Epithelial cell of proximal tubule (primary cell): Measurements from ENCODE around the gene ASRGL1. TPM values are rescaled to one million over a fixed set of nuclear protein-coding genes. Genes with fewer than 3 reads are reported as not detected.

Experiments
- DNase-seq: peaks from one replicate; pipeline ENCODE4 v3.0.0-alpha.2; 2011; ENCODE audit warnings: low read depth
- H3K4me3 ChIP-seq: 2 replicates; pipeline ENCODE4 v1.5.1; 2011; ENCODE audit warnings: low read depth, mild to moderate bottlenecking, low read length
- total RNA-seq: library from RNA; depleted of rRNA; stranded (reverse); fragments of >200 nt; gene quantifications from 2 replicates; pipeline ENCODE4 v1.2.3, GENCODE V29; 2015
- TF ChIP-seq, protein P1 (sequence below): conservative IDR thresholded peaks from 2 replicates; pipeline ENCODE4 v1.5.1; 2012; ENCODE audit warnings: low read depth, mild to moderate bottlenecking, low read length

ASRGL1 gene
- total RNA-seq, 1 donor from 2014 or later, result 19.7 TPM

DNA sequence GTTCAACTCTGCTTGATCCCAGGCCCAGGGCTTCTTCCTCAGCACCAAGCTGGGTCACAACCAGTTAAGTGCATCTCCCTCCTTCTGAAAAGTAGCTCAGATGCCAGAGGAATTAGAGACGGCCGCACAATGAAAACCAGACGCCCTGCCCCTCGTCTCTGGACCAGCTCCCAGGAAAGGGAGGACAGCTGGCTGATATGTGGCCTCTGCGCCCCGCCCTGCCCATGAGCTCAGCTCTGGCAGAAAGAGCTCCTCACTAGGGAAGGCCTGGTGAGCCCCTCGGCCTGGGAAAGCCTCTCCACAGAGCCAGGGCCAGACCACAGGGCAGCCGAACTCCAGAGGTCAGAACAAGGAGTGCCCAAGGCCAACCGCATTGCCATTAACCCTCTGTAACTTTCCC lies 63.5 kb downstream of the ASRGL1 start:
- TF ChIP-seq, protein P1, sequence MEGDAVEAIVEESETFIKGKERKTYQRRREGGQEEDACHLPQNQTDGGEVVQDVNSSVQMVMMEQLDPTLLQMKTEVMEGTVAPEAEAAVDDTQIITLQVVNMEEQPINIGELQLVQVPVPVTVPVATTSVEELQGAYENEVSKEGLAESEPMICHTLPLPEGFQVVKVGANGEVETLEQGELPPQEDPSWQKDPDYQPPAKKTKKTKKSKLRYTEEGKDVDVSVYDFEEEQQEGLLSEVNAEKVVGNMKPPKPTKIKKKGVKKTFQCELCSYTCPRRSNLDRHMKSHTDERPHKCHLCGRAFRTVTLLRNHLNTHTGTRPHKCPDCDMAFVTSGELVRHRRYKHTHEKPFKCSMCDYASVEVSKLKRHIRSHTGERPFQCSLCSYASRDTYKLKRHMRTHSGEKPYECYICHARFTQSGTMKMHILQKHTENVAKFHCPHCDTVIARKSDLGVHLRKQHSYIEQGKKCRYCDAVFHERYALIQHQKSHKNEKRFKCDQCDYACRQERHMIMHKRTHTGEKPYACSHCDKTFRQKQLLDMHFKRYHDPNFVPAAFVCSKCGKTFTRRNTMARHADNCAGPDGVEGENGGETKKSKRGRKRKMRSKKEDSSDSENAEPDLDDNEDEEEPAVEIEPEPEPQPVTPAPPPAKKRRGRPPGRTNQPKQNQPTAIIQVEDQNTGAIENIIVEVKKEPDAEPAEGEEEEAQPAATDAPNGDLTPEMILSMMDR, result no peak
- H3K4me3 ChIP-seq, result no peak overlapping the region
- no peak for DNase-seq

DNA sequence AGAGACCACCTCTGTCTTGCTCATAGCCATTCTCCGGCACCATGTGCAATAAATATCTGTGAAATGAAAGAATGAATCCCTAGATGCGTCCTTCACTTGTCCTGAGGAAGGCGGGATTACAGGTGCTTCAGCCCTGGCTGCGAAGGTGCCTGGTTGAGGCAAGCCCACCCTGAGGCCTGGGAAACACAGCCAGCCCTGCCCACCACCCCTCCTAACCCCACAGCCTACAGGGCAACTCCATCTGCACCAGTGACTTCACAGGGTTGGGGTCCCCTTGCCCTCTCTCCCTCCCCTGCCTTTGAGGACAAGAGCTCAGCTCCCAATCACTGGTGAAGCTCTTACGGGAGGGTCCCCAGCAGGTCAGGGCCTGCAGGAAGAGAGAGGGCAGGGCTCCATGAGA lies 64.1 kb downstream of the ASRGL1 start:
- H3K4me3 ChIP-seq, result no peak overlapping the region
- DNase-seq, result no peak
- TF ChIP-seq, protein P1, result no peak

DNA sequence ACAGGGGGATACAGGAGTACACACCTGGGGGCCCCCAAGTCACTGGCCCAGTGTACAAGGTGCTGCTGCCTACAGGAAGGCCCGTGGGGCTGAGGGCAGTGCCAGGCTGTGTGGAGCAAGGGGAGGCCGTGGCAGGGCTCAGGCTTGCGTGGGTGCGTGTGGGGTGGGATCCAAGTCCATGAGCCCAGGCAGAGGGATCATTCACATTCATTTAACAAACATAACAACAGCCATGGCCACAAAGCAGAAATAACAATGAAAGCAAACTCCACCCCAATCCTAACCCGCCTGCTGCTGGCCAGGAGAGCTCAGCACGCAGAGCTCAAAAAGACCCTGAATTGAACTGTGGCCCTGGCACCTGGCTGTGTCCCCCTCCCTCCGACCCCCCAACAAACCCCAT lies 64.6 kb downstream of the ASRGL1 start:
- H3K4me3 ChIP-seq, result no peak overlapping the region
- TF ChIP-seq, protein P1, result no peak
- no peak for DNase-seq

DNA sequence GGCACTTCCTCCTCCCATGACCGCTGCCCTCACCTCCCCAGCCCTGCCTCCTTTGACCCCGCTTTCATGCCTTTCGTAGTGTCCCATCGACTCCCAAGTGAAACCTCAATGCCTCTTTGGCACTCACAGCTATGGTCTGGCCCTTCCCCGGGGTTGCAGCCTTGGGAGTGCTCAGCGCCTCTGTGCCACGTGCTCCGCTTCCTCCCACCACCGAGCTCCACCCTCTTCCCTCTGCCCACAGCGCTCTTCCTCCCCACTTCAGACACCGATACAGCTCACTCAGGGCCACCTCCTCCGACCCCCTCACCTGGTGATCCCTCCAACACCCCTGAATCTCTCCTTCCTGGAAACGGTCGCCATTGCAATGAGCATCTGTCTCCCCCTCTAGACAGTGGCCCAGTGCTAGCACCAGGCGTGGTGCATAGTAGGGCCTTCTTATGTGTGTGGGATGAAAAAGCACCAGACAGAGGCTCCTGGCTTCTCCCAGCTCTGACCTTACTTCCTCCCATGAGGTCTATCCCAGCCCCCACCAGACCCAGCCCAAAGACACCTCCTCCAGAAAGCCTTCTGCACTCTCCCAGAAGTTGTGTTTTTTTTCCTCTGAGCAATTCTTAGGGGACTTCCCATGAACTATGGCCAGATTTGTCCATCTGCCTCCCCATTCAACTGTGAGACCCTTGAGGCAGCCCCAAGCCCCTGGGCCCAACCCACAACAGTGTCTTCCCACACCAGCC lies 65.1 kb downstream of the ASRGL1 start:
- no peak overlapping the region for H3K4me3 ChIP-seq
- TF ChIP-seq, protein P1, result no peak
- no peak for DNase-seq

DNA sequence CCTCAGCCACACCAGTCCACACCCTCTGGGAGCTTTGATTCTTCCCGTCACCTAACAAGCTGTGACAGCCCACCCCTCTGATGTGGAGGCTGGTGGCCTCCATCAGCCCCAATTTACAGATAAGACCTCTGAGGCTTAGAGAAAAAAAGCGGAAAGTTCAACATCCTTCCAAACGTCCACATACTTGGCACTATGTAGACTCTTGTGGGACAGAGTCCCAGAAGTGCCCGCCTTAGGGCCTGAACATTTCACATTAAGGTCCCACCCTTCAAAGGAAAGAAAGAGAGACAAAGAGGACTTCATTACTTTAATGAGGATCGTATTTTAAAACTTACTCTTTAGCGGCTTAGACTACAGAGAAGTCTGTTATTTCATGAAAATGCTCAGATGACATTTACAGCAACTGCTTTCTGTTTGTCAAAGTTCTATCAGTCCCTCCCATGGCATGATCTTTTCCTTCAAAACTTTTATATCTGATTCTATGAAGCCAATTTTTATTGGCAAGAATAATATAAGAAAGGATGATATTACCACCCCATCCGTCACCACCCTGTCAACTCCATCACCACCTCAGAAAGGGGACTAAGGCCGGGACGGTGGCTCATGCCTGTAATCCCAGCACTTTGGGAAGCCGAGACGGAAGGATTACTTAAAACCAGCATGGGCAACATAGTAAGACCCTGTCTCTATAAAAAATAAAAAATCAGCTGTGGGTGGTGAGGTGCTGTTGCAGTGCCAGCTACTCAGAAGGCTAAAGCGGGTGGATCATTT lies 65.9 kb downstream of the ASRGL1 start:
- no peak for DNase-seq
- TF ChIP-seq, protein P1, result no peak
- H3K4me3 ChIP-seq, result no peak overlapping the region

DNA sequence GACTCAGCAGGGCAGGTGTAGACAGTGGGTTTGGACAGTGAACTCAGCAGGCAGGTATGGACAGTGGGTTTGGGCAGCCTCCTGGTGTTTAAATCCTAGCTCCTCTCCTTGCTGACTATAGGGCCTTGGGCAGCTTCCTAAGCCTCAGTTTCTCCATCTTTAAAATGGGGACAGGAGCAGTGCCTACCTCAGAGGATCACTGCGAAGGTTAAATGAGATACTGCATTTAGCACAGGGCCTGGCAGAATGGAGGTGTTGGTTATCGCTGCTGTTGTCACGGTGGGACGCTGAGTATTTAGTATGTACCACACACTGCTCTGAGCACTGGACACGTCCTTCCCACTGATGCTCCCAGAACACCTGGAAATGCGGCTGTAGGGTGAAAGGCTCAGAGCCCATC lies 67.2 kb downstream of the ASRGL1 start:
- no peak overlapping the region for H3K4me3 ChIP-seq
- DNase-seq, result no peak

More for the DNA sequence above, 67.2 kb downstream of the ASRGL1 start:
- TF ChIP-seq, protein P1, result no peak
